A549 (cell line): Measurements from ENCODE around the gene EFEMP1.

Experiments
- CTCF ChIP-seq: fragments of >200 bp; sonication (Bioruptor Twin); formaldehyde crosslinking; IDR thresholded peaks from 3 replicates; pipeline ENCODE4 v1.5.1; 2016
- EHMT2 ChIP-seq: fragments of 200-600 bp; sonication (generic); IDR thresholded peaks from 2 replicates; pipeline ENCODE4 v1.6.1; 2016; ENCODE audit warnings: antibody characterized with exemption, low read depth, mild to moderate bottlenecking, moderate library complexity

- TF ChIP-seq EHMT2 = no peak
- TF ChIP-seq CTCF = no peak
These were observed 48.0 kb downstream of the EFEMP1 start for GRCh38 chr2:55875434-55876135.
